ENCODE data around the gene PTPRR.

The PTPRR gene

GRCh38 chr12:70609739-70610491, 310.6 kb downstream of the PTPRR start:
- no peak for DNase-seq (ENCODE audit: low read depth in 3 of 3, low spot score in 1 of 3)

- DNase-seq (ENCODE audit: low read depth in 3 of 3, low spot score in 1 of 3) = no peak
These were observed 311.3 kb downstream of the PTPRR start for GRCh38 chr12:70609203-70609602.

GRCh38 chr12:70608184-70608583, 312.4 kb downstream of the PTPRR start:
- no peak for DNase-seq (ENCODE audit: low read depth in 3 of 3, low spot score in 1 of 3)

GRCh38 chr12:70607107-70607506, 313.4 kb downstream of the PTPRR start:
- DNase-seq (ENCODE audit: low read depth in 3 of 3, low spot score in 1 of 3) = no peak

GRCh38 chr12:70605976-70606375, 314.6 kb downstream of the PTPRR start:
- no peak for DNase-seq (ENCODE audit: low read depth in 3 of 3, low spot score in 1 of 3)

GRCh38 chr12:70604662-70605061, 315.9 kb downstream of the PTPRR start:
- DNase-seq (ENCODE audit: low read depth in 3 of 3, low spot score in 1 of 3) = no peak

- DNase-seq (ENCODE audit: low read depth in 3 of 3, low spot score in 1 of 3) = no peak
These were observed 317.5 kb downstream of the PTPRR start for GRCh38 chr12:70603044-70603443.

GRCh38 chr12:70598467-70599193, 321.9 kb downstream of the PTPRR start:
- DNase-seq (ENCODE audit: low read depth in 3 of 3, low spot score in 1 of 3) = no peak

- no peak for DNase-seq (ENCODE audit: low read depth in 3 of 3, low spot score in 1 of 3)
These were observed 327.9 kb downstream of the PTPRR start for GRCh38 chr12:70592664-70593063.

- DNase-seq (ENCODE audit: low read depth in 3 of 3, low spot score in 1 of 3) = no peak
These were observed 329.9 kb downstream of the PTPRR start for GRCh38 chr12:70590549-70591226.

- DNase-seq (ENCODE audit: low read depth in 3 of 3, low spot score in 1 of 3) = peak in 2 of 3 donors; percentile 12 to 19
These were observed 330.5 kb downstream of the PTPRR start for GRCh38 chr12:70590051-70590450.
